Globus pallidus (tissue), 1 donor: Measurements from ENCODE around the gene EPHB1.
"Not testable (repeated sequence)": the region's sequence is repeated elsewhere in the genome, so short reads cannot be mapped to it uniquely, and the experiment has no call there.

Experiments used
- DNase-seq: peaks from one replicate; pipeline ENCODE4 v3.0.0-alpha.2; 2015; ENCODE audit warnings: low spot score

EPHB1 gene

GRCh38 chr3:134955874-134956273 lies 160.8 kb downstream of the EPHB1 start:
- DNase-seq = no peak

- no peak for DNase-seq
These were observed 161.3 kb downstream of the EPHB1 start for GRCh38 chr3:134956395-134956794.

- DNase-seq = no peak
These were observed 161.8 kb downstream of the EPHB1 start for GRCh38 chr3:134956844-134957243.

- no peak for DNase-seq
These were observed 164.5 kb downstream of the EPHB1 start for GRCh38 chr3:134959516-134959915.

- no peak for DNase-seq
These were observed 169.2 kb downstream of the EPHB1 start for GRCh38 chr3:134964226-134964625.

- DNase-seq = peak; percentile 11
These were observed 170.9 kb downstream of the EPHB1 start for GRCh38 chr3:134965865-134966481.

GRCh38 chr3:134970895-134971294 lies 175.8 kb downstream of the EPHB1 start:
- DNase-seq = no peak

- no peak for DNase-seq
These were observed 176.2 kb downstream of the EPHB1 start for GRCh38 chr3:134971306-134971705.

GRCh38 chr3:134971907-134972306 lies 176.8 kb downstream of the EPHB1 start:
- not testable (repeated sequence) for DNase-seq

- DNase-seq = no peak
These were observed 177.9 kb downstream of the EPHB1 start for GRCh38 chr3:134972836-134973455.

- no peak for DNase-seq
These were observed 179.6 kb downstream of the EPHB1 start for GRCh38 chr3:134974624-134975023.

- no peak for DNase-seq
These were observed 181.9 kb downstream of the EPHB1 start for GRCh38 chr3:134976948-134977347.

GRCh38 chr3:134978658-134979057 lies 183.6 kb downstream of the EPHB1 start:
- no peak for DNase-seq

GRCh38 chr3:134985864-134986715 lies 191.0 kb downstream of the EPHB1 start:
- no peak for DNase-seq

GRCh38 chr3:134988666-134989065 lies 193.6 kb downstream of the EPHB1 start:
- DNase-seq = no peak

- no peak for DNase-seq
These were observed 195.9 kb downstream of the EPHB1 start for GRCh38 chr3:134991003-134991402.

- DNase-seq = no peak
These were observed 196.5 kb downstream of the EPHB1 start for GRCh38 chr3:134991472-134992010.

GRCh38 chr3:134992180-134992579 lies 197.1 kb downstream of the EPHB1 start:
- DNase-seq = peak; percentile 8

GRCh38 chr3:134992586-134992985 lies 197.5 kb downstream of the EPHB1 start:
- no peak for DNase-seq

GRCh38 chr3:134993011-134993410 lies 198.0 kb downstream of the EPHB1 start:
- DNase-seq = peak; percentile 7

- no peak for DNase-seq
These were observed 203.1 kb downstream of the EPHB1 start for GRCh38 chr3:134998158-134998557.

- DNase-seq = no peak
These were observed 203.8 kb downstream of the EPHB1 start for GRCh38 chr3:134998855-134999254.

- DNase-seq = peak; percentile 7
These were observed 205.4 kb downstream of the EPHB1 start for GRCh38 chr3:135000465-135000864.
